Body of pancreas (tissue), 4 donors: Measurements from ENCODE around the gene RAF1.

ENCODE experiments used
- CTCF ChIP-seq, 7 experiments: fragments of 450-650 bp in 4 of 7; fragments of 200-600 bp in 3 of 7; sonication (generic) in 3 of 7; IDR thresholded peaks; one replicate each; pipeline ENCODE4 v1.5.1; 2016 to 2019; ENCODE audit warnings: antibody characterized with exemption in 7 of 7
- POLR2A ChIP-seq, 3 donors: fragments of 450-650 bp; IDR thresholded peaks; one replicate each; pipeline ENCODE4 v1.6.1; 2016; ENCODE audit warnings: antibody characterized with exemption in 3 of 3, mild to moderate bottlenecking in 2 of 3

- TF ChIP-seq CTCF (IDR thresholded peaks at IDR 0.05) = no peak
- TF ChIP-seq POLR2A (IDR thresholded peaks at IDR 0.05) = no peak
These were observed 31.4 kb downstream of the RAF1 start for GRCh38 chr3:12632523-12632922.
